ENCODE data around the gene CADM3.

CADM3 gene

DNA sequence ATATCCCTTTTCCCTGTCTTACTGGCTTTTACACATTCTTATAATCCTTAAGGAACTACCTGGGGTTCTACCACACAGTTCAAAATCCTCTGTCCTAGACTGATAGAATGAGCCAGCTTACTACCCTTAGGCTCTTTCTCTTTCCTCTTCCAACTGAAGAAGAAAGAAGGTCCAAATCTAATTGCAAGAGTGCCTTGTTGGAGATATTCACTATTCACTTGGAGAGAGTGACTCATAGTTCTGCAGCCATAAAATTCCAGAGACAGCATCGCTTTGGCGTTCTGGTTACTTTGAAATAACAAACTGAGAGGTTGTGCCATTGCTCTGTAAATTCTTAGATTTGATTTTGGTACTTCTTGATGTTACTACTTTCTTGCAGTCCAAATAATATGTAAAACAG, 4.2 kb downstream of the CADM3 start:
- no peaks in the 10 kb centered on the region for H3K9me3 ChIP-seq
- H3K36me3 ChIP-seq, result no peaks in the 10 kb centered on the region
- H3K27me3 ChIP-seq, result peaks cover 98% of the 10 kb centered on the region
- TF ChIP-seq, protein P1, sequence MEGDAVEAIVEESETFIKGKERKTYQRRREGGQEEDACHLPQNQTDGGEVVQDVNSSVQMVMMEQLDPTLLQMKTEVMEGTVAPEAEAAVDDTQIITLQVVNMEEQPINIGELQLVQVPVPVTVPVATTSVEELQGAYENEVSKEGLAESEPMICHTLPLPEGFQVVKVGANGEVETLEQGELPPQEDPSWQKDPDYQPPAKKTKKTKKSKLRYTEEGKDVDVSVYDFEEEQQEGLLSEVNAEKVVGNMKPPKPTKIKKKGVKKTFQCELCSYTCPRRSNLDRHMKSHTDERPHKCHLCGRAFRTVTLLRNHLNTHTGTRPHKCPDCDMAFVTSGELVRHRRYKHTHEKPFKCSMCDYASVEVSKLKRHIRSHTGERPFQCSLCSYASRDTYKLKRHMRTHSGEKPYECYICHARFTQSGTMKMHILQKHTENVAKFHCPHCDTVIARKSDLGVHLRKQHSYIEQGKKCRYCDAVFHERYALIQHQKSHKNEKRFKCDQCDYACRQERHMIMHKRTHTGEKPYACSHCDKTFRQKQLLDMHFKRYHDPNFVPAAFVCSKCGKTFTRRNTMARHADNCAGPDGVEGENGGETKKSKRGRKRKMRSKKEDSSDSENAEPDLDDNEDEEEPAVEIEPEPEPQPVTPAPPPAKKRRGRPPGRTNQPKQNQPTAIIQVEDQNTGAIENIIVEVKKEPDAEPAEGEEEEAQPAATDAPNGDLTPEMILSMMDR (IDR thresholded peaks at IDR 0.05), result no peak
- H3K4me3 ChIP-seq (ENCODE audit: low read depth in 1 of 2, low read length in 1 of 2), result no peak overlapping the region
- H3K4me1 ChIP-seq (ENCODE audit: control insufficient read depth in 1 of 2, insufficient read depth in 1 of 2, low read depth in 1 of 2, low read length in 1 of 2), result no peaks in the 10 kb centered on the region
- no peak overlapping the region for H3K27ac ChIP-seq

- H3K36me3 ChIP-seq, result no peaks in the 10 kb centered on the region
- H3K4me1 ChIP-seq (ENCODE audit: control insufficient read depth in 1 of 2, insufficient read depth in 1 of 2, low read depth in 1 of 2, low read length in 1 of 2), result no peaks in the 10 kb centered on the region
- H3K27ac ChIP-seq, result no peak overlapping the region
- no peaks in the 10 kb centered on the region for H3K9me3 ChIP-seq
- TF ChIP-seq, protein P1 (IDR thresholded peaks at IDR 0.05), result no peak
- H3K27me3 ChIP-seq, result peaks cover 96% of the 10 kb centered on the region
- H3K4me3 ChIP-seq (ENCODE audit: low read depth in 1 of 2, low read length in 1 of 2), result no peak overlapping the region
Observed at GRCh38 chr1:159177272-159177907, 6.0 kb downstream of the CADM3 start.

GRCh38 chr1:159179906-159180305, 8.5 kb downstream of the CADM3 start:
- no peaks in the 10 kb centered on the region for H3K9me3 ChIP-seq
- H3K36me3 ChIP-seq, result no peaks in the 10 kb centered on the region
- H3K4me1 ChIP-seq (ENCODE audit: control insufficient read depth in 1 of 2, insufficient read depth in 1 of 2, low read depth in 1 of 2, low read length in 1 of 2), result no peaks in the 10 kb centered on the region
- H3K27me3 ChIP-seq, result peaks cover 94% of the 10 kb centered on the region
- H3K4me3 ChIP-seq (ENCODE audit: low read depth in 1 of 2, low read length in 1 of 2), result no peak overlapping the region
- TF ChIP-seq, protein P1 (IDR thresholded peaks at IDR 0.05), result no peak
- H3K27ac ChIP-seq, result no peak overlapping the region

DNA sequence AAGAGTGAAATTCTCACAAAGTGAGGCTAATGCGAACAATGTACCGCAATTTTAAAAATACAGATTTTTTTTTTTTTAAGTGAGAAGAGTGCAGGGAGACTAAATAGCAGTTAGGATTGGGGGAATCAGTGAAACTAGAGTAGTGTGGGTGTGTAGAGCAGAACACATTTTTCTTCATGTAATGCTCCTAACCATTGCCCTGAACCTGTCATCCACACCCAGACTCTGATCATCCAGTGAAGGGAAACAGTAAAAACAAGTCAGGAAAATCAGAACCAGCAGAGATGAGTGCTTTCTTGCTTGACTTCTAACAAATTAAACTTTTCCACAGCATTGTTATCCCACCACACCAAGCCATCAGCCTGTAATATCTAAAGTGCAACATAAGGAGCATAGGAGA, 9.1 kb downstream of the CADM3 start:
- Histone ChIP-seq H3K27me3 (peaks cover 94% of the 10 kb centered on the region), H3K27ac (no peak overlapping the region), H3K4me1 (ENCODE audit: control insufficient read depth in 1 of 2, insufficient read depth in 1 of 2, low read depth in 1 of 2, low read length in 1 of 2) (no peaks in the 10 kb centered on the region), H3K36me3 (no peaks in the 10 kb centered on the region), H3K4me3 (ENCODE audit: low read depth in 1 of 2, low read length in 1 of 2) (no peak overlapping the region), H3K9me3 (no peaks in the 10 kb centered on the region)
- TF ChIP-seq, protein P1 (IDR thresholded peaks at IDR 0.05), result no peak

DNA sequence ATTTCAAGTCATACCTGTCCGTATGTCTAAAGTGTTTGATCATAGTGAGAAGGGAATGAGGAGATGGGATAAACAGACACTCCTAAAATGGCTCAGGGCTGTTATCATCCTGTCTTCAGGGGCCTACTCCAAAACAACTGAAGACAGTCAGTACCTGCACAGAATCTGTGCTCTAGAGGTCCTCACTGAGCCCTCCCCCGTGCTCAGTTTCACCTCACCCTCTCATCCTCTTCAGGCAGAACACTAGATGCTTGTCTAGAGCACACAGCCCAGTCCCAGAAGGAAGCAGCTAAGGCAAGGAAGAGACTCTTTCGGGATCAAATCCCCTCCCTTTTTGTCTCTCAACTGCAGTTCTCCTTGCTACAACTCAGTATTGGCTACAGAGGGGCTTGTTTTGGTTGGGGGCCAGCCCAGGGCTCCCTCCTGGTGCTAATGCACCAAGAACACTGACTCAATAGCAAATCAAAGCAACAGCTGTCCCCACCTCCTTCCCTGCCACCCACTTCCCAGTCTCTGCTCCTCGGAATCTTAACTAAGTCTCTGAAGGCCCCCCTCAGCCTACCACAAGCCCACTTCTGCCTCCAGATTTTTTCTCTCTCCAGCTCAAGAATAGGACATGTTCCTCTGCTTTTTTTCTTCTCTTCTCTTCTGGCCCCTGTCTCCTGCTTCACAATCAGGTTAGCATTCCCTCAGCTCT, 10.1 kb downstream of the CADM3 start:
- peaks cover 95% of the 10 kb centered on the region for H3K27me3 ChIP-seq
- H3K36me3 ChIP-seq, result no peaks in the 10 kb centered on the region
- TF ChIP-seq, protein P1 (IDR thresholded peaks at IDR 0.05), result no peak
- no peaks in the 10 kb centered on the region for H3K4me1 ChIP-seq (ENCODE audit: control insufficient read depth in 1 of 2, insufficient read depth in 1 of 2, low read depth in 1 of 2, low read length in 1 of 2)
- no peaks in the 10 kb centered on the region for H3K9me3 ChIP-seq
- no peak overlapping the region for H3K4me3 ChIP-seq (ENCODE audit: low read depth in 1 of 2, low read length in 1 of 2)
- no peak overlapping the region for H3K27ac ChIP-seq
